BJ (cell line): ENCODE data around the gene SCFD2. TPM values are rescaled to one million over a fixed set of nuclear protein-coding genes. Genes with fewer than 3 reads are reported as not detected.

Experiments used
- CTCF ChIA-PET: fragments of 350-600 bp; formaldehyde crosslinking; extraction: SDS; loops from one replicate; lab custom pipeline; 2021; ENCODE audit warnings: antibody characterized with exemption, inconsistent platforms; lab: Yijun Ruan, JAX
- POLR2A ChIA-PET: fragments of 300-600 bp; sonication (Branson Sonifier 250); formaldehyde crosslinking; extraction: SDS; loops from one replicate; lab custom pipeline; 2021; ENCODE audit warnings: antibody characterized with exemption; lab: Charles Lee
- DNase-seq: peaks from one replicate; pipeline ENCODE4 v3.0.0-alpha.2; 2011; ENCODE audit warnings: low read depth
- H3K27me3 ChIP-seq: 2 replicates; pipeline ENCODE4 v1.6.0; 2011; ENCODE audit warnings: low read length; ENCODE audit not compliant: control insufficient read depth, insufficient read depth
- H3K36me3 ChIP-seq: 2 replicates; pipeline ENCODE4 v1.5.1; 2011; ENCODE audit warnings: low read length; ENCODE audit not compliant: control insufficient read depth, insufficient read depth
- H3K4me3 ChIP-seq: 2 replicates; pipeline ENCODE4 v1.5.1; 2011; ENCODE audit warnings: low read depth, mild to moderate bottlenecking, control low read depth, low read length
- polyA plus RNA-seq: library from polyadenylated mRNA; depleted of rRNA; stranded (reverse); fragments of >200 nt; gene quantifications from 2 replicates; pipeline ENCODE4 v1.2.3, GENCODE V29; 2011
- TF ChIP-seq, protein P1 (sequence below): IDR thresholded peaks from 2 replicates; pipeline ENCODE4 v1.5.1; 2011; ENCODE audit warnings: low read depth, mild to moderate bottlenecking, control low read depth, inconsistent platforms, low read length, moderate library complexity; ENCODE audit not compliant: insufficient read depth

SCFD2 gene
- polyA plus RNA-seq, 1 experiment = 17.4 TPM

DNA sequence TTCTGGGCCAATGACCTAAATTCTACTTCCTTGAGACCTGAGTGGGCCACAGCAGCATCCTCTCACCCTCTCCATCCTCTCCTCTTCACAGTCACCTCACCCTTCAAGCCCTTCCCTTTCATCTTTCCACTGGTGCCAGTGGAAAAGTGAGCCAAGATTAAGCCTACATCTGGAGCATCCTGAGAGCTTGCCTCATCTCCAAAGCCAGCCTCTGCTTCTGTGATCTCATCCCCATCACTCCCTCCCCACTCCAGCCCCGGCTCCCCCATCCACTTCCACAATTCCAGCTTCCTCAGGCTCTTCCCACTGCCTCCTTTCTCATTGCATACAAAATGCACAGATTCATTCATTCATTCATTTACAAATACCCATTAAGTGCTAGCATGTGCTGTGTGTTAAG, 513.8 kb downstream of the SCFD2 start:
- CTCF ChIA-PET = interaction anchor here (1.2 to 1.6 kb wide), 4 partner anchors 9 to 306 kb away, joined by 3 to 6 read pairs (median 4); no protein-coding TSS in a partner anchor
- no peak overlapping the region for H3K4me3 ChIP-seq
- peaks cover 2% of the 10 kb centered on the region; the same call in 1 of the 2 replicates for H3K27me3 ChIP-seq
- POLR2A ChIA-PET = no interaction called here
- no peak for DNase-seq
- no peaks in the 10 kb centered on the region for H3K36me3 ChIP-seq
- TF ChIP-seq, protein P1, sequence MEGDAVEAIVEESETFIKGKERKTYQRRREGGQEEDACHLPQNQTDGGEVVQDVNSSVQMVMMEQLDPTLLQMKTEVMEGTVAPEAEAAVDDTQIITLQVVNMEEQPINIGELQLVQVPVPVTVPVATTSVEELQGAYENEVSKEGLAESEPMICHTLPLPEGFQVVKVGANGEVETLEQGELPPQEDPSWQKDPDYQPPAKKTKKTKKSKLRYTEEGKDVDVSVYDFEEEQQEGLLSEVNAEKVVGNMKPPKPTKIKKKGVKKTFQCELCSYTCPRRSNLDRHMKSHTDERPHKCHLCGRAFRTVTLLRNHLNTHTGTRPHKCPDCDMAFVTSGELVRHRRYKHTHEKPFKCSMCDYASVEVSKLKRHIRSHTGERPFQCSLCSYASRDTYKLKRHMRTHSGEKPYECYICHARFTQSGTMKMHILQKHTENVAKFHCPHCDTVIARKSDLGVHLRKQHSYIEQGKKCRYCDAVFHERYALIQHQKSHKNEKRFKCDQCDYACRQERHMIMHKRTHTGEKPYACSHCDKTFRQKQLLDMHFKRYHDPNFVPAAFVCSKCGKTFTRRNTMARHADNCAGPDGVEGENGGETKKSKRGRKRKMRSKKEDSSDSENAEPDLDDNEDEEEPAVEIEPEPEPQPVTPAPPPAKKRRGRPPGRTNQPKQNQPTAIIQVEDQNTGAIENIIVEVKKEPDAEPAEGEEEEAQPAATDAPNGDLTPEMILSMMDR = no peak

- DNase-seq = no peak
- Histone ChIP-seq H3K4me3 (no peak overlapping the region), H3K36me3 (no peaks in the 10 kb centered on the region), H3K27me3 (no peaks in the 10 kb centered on the region; the same call in 1 of the 2 replicates)
- ChIA-PET POLR2A (no interaction called here), CTCF (interaction anchor here (0.6 kb wide), 1 partner anchor 177 kb away, joined by 3 read pairs; no protein-coding TSS in a partner anchor)
- TF ChIP-seq, protein P1 = no peak
Observed at GRCh38 chr4:52850406-52851124, 515.3 kb downstream of the SCFD2 start.

DNA sequence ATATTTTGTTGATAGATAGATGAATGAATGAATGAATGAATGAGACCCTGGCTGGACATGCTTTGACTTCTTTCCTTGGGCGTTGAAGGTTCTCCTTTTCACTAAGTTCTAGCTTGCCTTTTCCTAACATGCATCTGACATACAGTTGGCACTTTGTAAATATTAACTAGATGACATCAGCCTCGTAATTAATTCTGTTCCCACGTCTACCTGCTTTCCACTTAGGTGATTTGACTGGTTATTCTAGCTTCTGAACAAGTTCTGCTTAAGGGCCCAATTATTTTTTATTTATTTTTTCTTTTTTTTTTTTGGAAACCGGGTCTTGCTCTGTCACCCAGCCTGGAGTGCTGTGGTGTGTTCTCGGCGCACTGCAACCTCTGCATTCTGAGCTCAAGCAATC, 517.6 kb downstream of the SCFD2 start:
- DNase-seq = no peak
- TF ChIP-seq, protein P1 = no peak
- ChIA-PET CTCF (interaction anchor here (1.1 kb wide), 1 partner anchor 10 kb away, joined by 3 read pairs; no protein-coding TSS in a partner anchor), POLR2A (no interaction called here)
- Histone ChIP-seq H3K36me3 (no peaks in the 10 kb centered on the region), H3K27me3 (no peaks in the 10 kb centered on the region; the same call in none of the 2 replicates), H3K4me3 (no peak overlapping the region)

GRCh38 chr4:52846502-52846901, 519.4 kb downstream of the SCFD2 start:
- Histone ChIP-seq H3K4me3 (no peak overlapping the region), H3K27me3 (no peaks in the 10 kb centered on the region; the same call in 1 of the 2 replicates), H3K36me3 (no peaks in the 10 kb centered on the region)
- ChIA-PET POLR2A (no interaction called here), CTCF (no interaction called here)
- TF ChIP-seq, protein P1 = no peak
- no peak for DNase-seq

- DNase-seq = no peak
- Histone ChIP-seq H3K36me3 (no peaks in the 10 kb centered on the region), H3K4me3 (no peak overlapping the region), H3K27me3 (no peaks in the 10 kb centered on the region; the same call in 1 of the 2 replicates)
- TF ChIP-seq, protein P1 = no peak
- ChIA-PET POLR2A (no interaction called here), CTCF (interaction anchor here (1.2 kb wide), 1 partner anchor 9 kb away, joined by 3 read pairs; no protein-coding TSS in a partner anchor)
Observed at GRCh38 chr4:52844596-52844995, 521.3 kb downstream of the SCFD2 start.
